GM23338 (cell line): Measurements from ENCODE around the gene MTREX. TPM values are rescaled to one million over a fixed set of nuclear protein-coding genes. Genes with fewer than 3 reads are reported as not detected.

ENCODE experiments used
- ATAC-seq: fragments of 200-7000 bp; cut with Tn5 transposase; 3 replicates; pipeline ENCODE4 v1.9.1; 2020
- DNase-seq: peaks from one replicate; pipeline ENCODE4 v3.0.0-alpha.2; 2015; ENCODE audit warnings: low spot score
- H2AFZ ChIP-seq: fragments of 200-600 bp; sonication (generic); 2 replicates; pipeline ENCODE4 v1.8.0; 2016; ENCODE audit warnings: antibody characterized with exemption, mild to moderate bottlenecking, moderate library complexity
- H3F3A ChIP-seq: fragments of 200-600 bp; sonication (generic); replicated peaks from 2 replicates; pipeline ENCODE4 v1.8.0; 2017; ENCODE audit warnings: antibody characterized with exemption, mixed run types, low read depth
- H3K27ac ChIP-seq: fragments of 200-600 bp; sonication (generic); 2 replicates; pipeline ENCODE4 v1.6.1; 2016; ENCODE audit warnings: low read depth
- H3K27me3 ChIP-seq: fragments of 200-600 bp; sonication (generic); 2 replicates; pipeline ENCODE4 v1.8.0; 2016; ENCODE audit warnings: mild to moderate bottlenecking, mixed run types, moderate library complexity; ENCODE audit not compliant: insufficient read depth
- H3K36me3 ChIP-seq: fragments of 200-600 bp; sonication (generic); 2 replicates; pipeline ENCODE4 v1.8.0; 2016; ENCODE audit warnings: mild to moderate bottlenecking; ENCODE audit not compliant: insufficient read depth
- H3K4me1 ChIP-seq: fragments of 200-600 bp; sonication (generic); 2 replicates; pipeline ENCODE4 v1.8.0; 2016; ENCODE audit warnings: mild to moderate bottlenecking, moderate library complexity; ENCODE audit not compliant: insufficient read depth
- H3K4me2 ChIP-seq: fragments of 200-600 bp; sonication (generic); 2 replicates; pipeline ENCODE4 v1.7.1; 2017; ENCODE audit warnings: mixed run types
- H3K4me3 ChIP-seq: fragments of 200-600 bp; sonication (generic); 2 replicates; pipeline ENCODE4 v1.6.1; 2016; ENCODE audit warnings: mixed run types
- H3K79me2 ChIP-seq: fragments of 200-600 bp; sonication (generic); replicated peaks from 2 replicates; pipeline ENCODE4 v1.8.0; 2017; ENCODE audit warnings: mild to moderate bottlenecking; ENCODE audit not compliant: insufficient read depth
- H3K9me2 ChIP-seq: fragments of 200-600 bp; sonication (generic); 2 replicates; pipeline ENCODE4 v1.8.0; 2017; ENCODE audit not compliant: insufficient read depth
- H4K20me1 ChIP-seq: fragments of 200-600 bp; sonication (generic); replicated peaks from 2 replicates; pipeline ENCODE4 v1.8.0; 2017; ENCODE audit warnings: mild to moderate bottlenecking; ENCODE audit not compliant: insufficient read depth
- H3K27ac Mint-ChIP-seq: 2 replicates; pipeline ENCODE4 v1.8.0; 2020; ENCODE audit warnings: inconsistent platforms, mild to moderate bottlenecking, moderate library complexity, mixed read lengths
- H3K27me3 Mint-ChIP-seq: 3 replicates; pipeline ENCODE4 v1.8.0; 2022; ENCODE audit warnings: low read depth, mild to moderate bottlenecking, moderate library complexity, mixed read lengths, inconsistent platforms; ENCODE audit not compliant: insufficient read depth, poor library complexity
- H3K36me3 Mint-ChIP-seq: 3 replicates; pipeline ENCODE4 v1.8.0; 2021; ENCODE audit warnings: low read depth, mild to moderate bottlenecking, inconsistent platforms, moderate library complexity, mixed read lengths
- H3K4me1 Mint-ChIP-seq: 3 replicates; pipeline ENCODE4 v1.8.0; 2020; ENCODE audit warnings: mild to moderate bottlenecking, inconsistent platforms, mixed read lengths
- H3K4me3 Mint-ChIP-seq: 3 replicates; pipeline ENCODE4 v1.8.0; 2021; ENCODE audit warnings: moderate library complexity, mild to moderate bottlenecking, inconsistent platforms, mixed read lengths
- H3K9me3 Mint-ChIP-seq: 3 replicates; pipeline ENCODE4 v1.8.0; 2020; ENCODE audit warnings: moderate library complexity, mild to moderate bottlenecking, inconsistent platforms, mixed read lengths
- CREB1 ChIP-seq: fragments of 250-450 bp; sonication (Bioruptor Pico); IDR thresholded peaks from 2 replicates; pipeline ENCODE4 v1.5.0; 2020; ENCODE audit warnings: low read depth, mild to moderate bottlenecking, moderate library complexity
- CTCF ChIP-seq, 2 experiments: fragments of 200-600 bp in 1 of 2; sonication (generic) in 1 of 2; conservative IDR thresholded peaks; 2 replicates each; pipeline versions ENCODE4 v1.5.1 to v1.6.1; 2016 to 2017; ENCODE audit warnings: antibody characterized with exemption in 2 of 2, low read depth in 2 of 2, mild to moderate bottlenecking in 2 of 2, moderate library complexity in 1 of 2
- ETS1 ChIP-seq: IDR thresholded peaks from 2 replicates; pipeline ENCODE4 v1.6.1; 2016; ENCODE audit warnings: antibody characterized with exemption
- EZH2 ChIP-seq: fragments of 200-600 bp; sonication (generic); IDR thresholded peaks from one replicate; pipeline ENCODE4 v1.8.0; 2017; ENCODE audit warnings: antibody characterized with exemption, mild to moderate bottlenecking, low read depth; ENCODE audit not compliant: unreplicated experiment
- EZH2phosphoT487 ChIP-seq: fragments of 200-600 bp; sonication (generic); IDR thresholded peaks from one replicate; pipeline ENCODE4 v1.8.1; 2018; ENCODE audit warnings: antibody characterized with exemption; ENCODE audit not compliant: unreplicated experiment
- JUNB ChIP-seq: IDR thresholded peaks from one replicate; pipeline ENCODE4 v1.6.1; 2016; ENCODE audit warnings: antibody characterized with exemption; ENCODE audit not compliant: unreplicated experiment
- NANOG ChIP-seq: IDR thresholded peaks from 2 replicates; pipeline ENCODE4 v1.6.1; 2016; ENCODE audit warnings: antibody characterized with exemption, borderline replicate concordance
- POLR2AphosphoS5 ChIP-seq: IDR thresholded peaks from 2 replicates; pipeline ENCODE4 v1.6.1; 2016; ENCODE audit warnings: antibody characterized with exemption, low read depth
- REST ChIP-seq: IDR thresholded peaks from one replicate; pipeline ENCODE4 v1.6.1; 2018; ENCODE audit warnings: antibody characterized with exemption; ENCODE audit not compliant: unreplicated experiment
- STAT1 ChIP-seq: IDR thresholded peaks from one replicate; pipeline ENCODE4 v1.6.1; 2016; ENCODE audit warnings: antibody characterized with exemption; ENCODE audit not compliant: unreplicated experiment
- ZNF114 ChIP-seq: fragments of 250-450 bp; sonication (Bioruptor Pico); IDR thresholded peaks from 2 replicates; pipeline ENCODE4 v1.5.0; 2020; ENCODE audit warnings: mild to moderate bottlenecking, moderate library complexity
- ZNF331 ChIP-seq: fragments of 250-450 bp; sonication (Bioruptor Pico); IDR thresholded peaks from 2 replicates; pipeline ENCODE4 v1.5.0; 2020; ENCODE audit warnings: low read depth, mild to moderate bottlenecking, moderate library complexity
- ZNF462 ChIP-seq: fragments of 250-450 bp; sonication (Bioruptor Pico); IDR thresholded peaks from 2 replicates; pipeline ENCODE4 v1.5.0; 2020; ENCODE audit warnings: mild to moderate bottlenecking, moderate library complexity
- polyA plus RNA-seq: library from polyadenylated mRNA; unstranded; fragments of >200 nt; fragmentation: Nextera tagmentation; extraction: Ambion mirVana; gene quantifications from 2 replicates; pipeline ENCODE4 v1.2.1, GENCODE V29; 2016
- total RNA-seq: library from RNA; depleted of rRNA; stranded (reverse); fragments of >200 nt; shearing (Covaris generic); gene quantifications from 2 replicates; pipeline ENCODE4 v1.2.3, GENCODE V29; 2014

MTREX gene
- total and polyA plus RNA-seq, 2 experiments from 2014 or later = 47.5 to 94.9 TPM

GRCh38 chr5:55377810-55378209 is 70.0 kb downstream of the MTREX start:
- H2AFZ ChIP-seq = no peak overlapping the region
- TF ChIP-seq STAT1 (no peak), ZNF331 (no peak), EZH2 (no peak), ZNF462 (CRISPR knock-in tag) (no peak), ETS1 (no peak), JUNB (no peak), CREB1 (CRISPR knock-in tag) (no peak), EZH2phosphoT487 (no peak), ZNF114 (no peak), NANOG (no peak), REST (no peak), POLR2AphosphoS5 (no peak), CTCF (conservative IDR thresholded peaks at IDR 0.05; ENCODE audit: low read depth in 2 of 2) (no peak)
- H3K36me3 ChIP-seq = peaks cover 26% of the 10 kb centered on the region; the same call in 1 of the 2 replicates
- H3K9me2 ChIP-seq = no peaks in the 10 kb centered on the region
- Mint-ChIP-seq H3K27me3 (no peaks in the 10 kb centered on the region), H3K4me1 (no peaks in the 10 kb centered on the region), H3K9me3 (peaks cover 9% of the 10 kb centered on the region), H3K4me3 (no peak overlapping the region), H3K36me3 (peaks cover 74% of the 10 kb centered on the region), H3K27ac (no peak overlapping the region)
- H4K20me1 ChIP-seq = no peaks in the 10 kb centered on the region
- DNase-seq = no peak
- H3K79me2 ChIP-seq = peaks cover 12% of the 10 kb centered on the region; the same call in 1 of the 2 replicates
- H3K4me2 ChIP-seq = no peak overlapping the region
- H3K27me3 ChIP-seq = no peaks in the 10 kb centered on the region
- no peak overlapping the region for H3K27ac ChIP-seq
- no peaks in the 10 kb centered on the region for H3F3A ChIP-seq
- no peak for ATAC-seq
- H3K4me3 ChIP-seq = no peak overlapping the region
- no peaks in the 10 kb centered on the region for H3K4me1 ChIP-seq
